Kidney epithelial cell (primary cell): ENCODE data around the gene GALNS. TPM values are rescaled to one million over a fixed set of nuclear protein-coding genes. Genes with fewer than 3 reads are reported as not detected.

Source experiments
- DNase-seq: peaks from one replicate; pipeline ENCODE4 v3.0.0-alpha.2; 2010; ENCODE audit warnings: low read depth
- H3K27me3 ChIP-seq: 2 replicates; pipeline ENCODE4 v1.6.0; 2011; ENCODE audit warnings: low read length; ENCODE audit not compliant: control insufficient read depth, insufficient read depth
- H3K36me3 ChIP-seq: 2 replicates; pipeline ENCODE4 v1.5.1; 2011; ENCODE audit warnings: low read length; ENCODE audit not compliant: control insufficient read depth, insufficient read depth
- H3K4me3 ChIP-seq: 2 replicates; pipeline ENCODE4 v1.5.1; 2011; ENCODE audit warnings: low read depth, mild to moderate bottlenecking, control low read depth, low read length
- total RNA-seq: library from RNA; depleted of rRNA; stranded (reverse); fragments of >200 nt; gene quantifications from 2 replicates; pipeline ENCODE4 v1.2.3, GENCODE V29; 2015
- TF ChIP-seq, protein P1 (sequence below): IDR thresholded peaks from 2 replicates; pipeline ENCODE4 v1.5.1; 2011; ENCODE audit warnings: mild to moderate bottlenecking, moderate library complexity, low read length, control low read depth, inconsistent platforms; ENCODE audit not compliant: insufficient read depth, poor library complexity, severe bottlenecking

The GALNS gene
- total RNA-seq, result 23.6 and 30.4 TPM in 2 replicates

- Histone ChIP-seq H3K36me3 (peaks cover 1% of the 10 kb centered on the region), H3K4me3 (peak within 1 kb of the TSS; percentile 80)
- TF ChIP-seq, protein P1, sequence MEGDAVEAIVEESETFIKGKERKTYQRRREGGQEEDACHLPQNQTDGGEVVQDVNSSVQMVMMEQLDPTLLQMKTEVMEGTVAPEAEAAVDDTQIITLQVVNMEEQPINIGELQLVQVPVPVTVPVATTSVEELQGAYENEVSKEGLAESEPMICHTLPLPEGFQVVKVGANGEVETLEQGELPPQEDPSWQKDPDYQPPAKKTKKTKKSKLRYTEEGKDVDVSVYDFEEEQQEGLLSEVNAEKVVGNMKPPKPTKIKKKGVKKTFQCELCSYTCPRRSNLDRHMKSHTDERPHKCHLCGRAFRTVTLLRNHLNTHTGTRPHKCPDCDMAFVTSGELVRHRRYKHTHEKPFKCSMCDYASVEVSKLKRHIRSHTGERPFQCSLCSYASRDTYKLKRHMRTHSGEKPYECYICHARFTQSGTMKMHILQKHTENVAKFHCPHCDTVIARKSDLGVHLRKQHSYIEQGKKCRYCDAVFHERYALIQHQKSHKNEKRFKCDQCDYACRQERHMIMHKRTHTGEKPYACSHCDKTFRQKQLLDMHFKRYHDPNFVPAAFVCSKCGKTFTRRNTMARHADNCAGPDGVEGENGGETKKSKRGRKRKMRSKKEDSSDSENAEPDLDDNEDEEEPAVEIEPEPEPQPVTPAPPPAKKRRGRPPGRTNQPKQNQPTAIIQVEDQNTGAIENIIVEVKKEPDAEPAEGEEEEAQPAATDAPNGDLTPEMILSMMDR, result no peak
These were observed at the start of gene GALNS, which contains the start of gene TRAPPC2L for GRCh38 chr16:88856828-88857727. Gene GALNS (minus strand): TSS chr16:88856947. CDS start chr16:88856877, 70 bp downstream. Gene TRAPPC2L (plus strand): TSS chr16:88857127. CDS start chr16:88857151, 24 bp downstream.

GRCh38 chr16:88906020-88906419 lies 49.3 kb upstream of the GALNS start:
- peaks cover 14% of the 10 kb centered on the region for H3K27me3 ChIP-seq
- TF ChIP-seq, protein P1, result no peak
- H3K36me3 ChIP-seq, result no peaks in the 10 kb centered on the region
- no peak overlapping the region for H3K4me3 ChIP-seq
- DNase-seq, result no peak

More at GRCh38 chr16:88856828-88857727, at the start of gene GALNS, which contains the start of gene TRAPPC2L:
- peak; percentile 60 for DNase-seq
- H3K27me3 ChIP-seq, result no peaks in the 10 kb centered on the region

- Histone ChIP-seq H3K36me3 (no peaks in the 10 kb centered on the region), H3K27me3 (peaks cover 14% of the 10 kb centered on the region), H3K4me3 (no peak overlapping the region)
- TF ChIP-seq, protein P1, result no peak
- no peak for DNase-seq
These were observed 48.8 kb upstream of the GALNS start for GRCh38 chr16:88905563-88905962.

GRCh38 chr16:88904676-88905365 lies 48.1 kb upstream of the GALNS start:
- Histone ChIP-seq H3K27me3 (peaks cover 12% of the 10 kb centered on the region), H3K36me3 (no peaks in the 10 kb centered on the region), H3K4me3 (no peak overlapping the region)
- TF ChIP-seq, protein P1, result no peak
- no peak for DNase-seq

DNA sequence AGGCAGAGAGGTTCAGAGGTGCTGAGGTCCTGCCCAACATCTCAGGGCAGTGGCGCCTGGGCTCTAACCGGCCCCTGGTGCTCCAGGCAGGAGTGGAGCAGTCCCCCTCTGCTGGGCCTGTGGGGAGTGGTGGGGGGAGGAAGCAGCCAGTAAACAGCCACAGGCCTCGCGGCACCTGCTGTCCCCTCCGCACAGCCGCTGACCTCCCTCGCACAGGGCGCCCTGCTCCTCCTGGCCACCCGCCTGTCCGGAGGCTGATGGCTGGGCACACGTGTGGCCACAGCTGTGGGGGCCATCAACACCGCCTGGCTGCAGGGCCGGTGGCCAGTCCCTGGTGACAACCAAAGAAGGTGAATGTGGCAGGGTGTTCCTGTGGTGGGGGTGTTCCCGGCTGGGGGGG lies 46.5 kb upstream of the GALNS start:
- Histone ChIP-seq H3K36me3 (no peaks in the 10 kb centered on the region), H3K27me3 (peaks cover 13% of the 10 kb centered on the region), H3K4me3 (no peak overlapping the region)
- TF ChIP-seq, protein P1, result no peak
- DNase-seq, result no peak
